GM18511 (cell line): ENCODE results near the gene DXO.
"Not testable (repeated sequence)": the region's sequence is repeated elsewhere in the genome, so short reads cannot be mapped to it uniquely, and the experiment has no call there.

Experiments used
- ATAC-seq: cut with Tn5 transposase; IDR thresholded peaks from one replicate; pipeline ENCODE4 v1.9.1; 2021; ENCODE audit warnings: mild to moderate bottlenecking, moderate library complexity; ENCODE audit not compliant: unreplicated experiment

The DXO gene

GRCh38 chr6:31932137-31932536 lies 39.8 kb downstream of the DXO start:
- ATAC-seq, result not testable (repeated sequence)

DNA sequence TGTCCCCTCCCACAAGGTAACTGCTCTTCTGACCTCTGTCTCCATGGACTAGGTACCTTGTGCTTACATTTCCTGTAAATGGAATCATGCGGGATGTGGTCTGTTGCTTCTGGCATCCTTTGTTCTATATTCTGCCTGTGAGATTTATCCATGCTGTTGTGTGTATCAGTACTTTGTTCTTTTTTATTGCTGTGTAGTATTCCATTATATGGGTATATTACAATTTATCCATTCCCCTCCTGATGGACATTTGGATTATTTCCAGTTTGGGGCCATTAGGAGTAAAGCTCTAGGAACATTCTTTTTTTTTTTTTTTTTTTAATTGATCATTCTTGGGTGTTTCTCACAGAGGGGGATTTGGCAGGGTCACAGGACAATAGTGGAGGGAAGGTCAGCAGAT lies 41.0 kb downstream of the DXO start:
- ATAC-seq, result no peak

DNA sequence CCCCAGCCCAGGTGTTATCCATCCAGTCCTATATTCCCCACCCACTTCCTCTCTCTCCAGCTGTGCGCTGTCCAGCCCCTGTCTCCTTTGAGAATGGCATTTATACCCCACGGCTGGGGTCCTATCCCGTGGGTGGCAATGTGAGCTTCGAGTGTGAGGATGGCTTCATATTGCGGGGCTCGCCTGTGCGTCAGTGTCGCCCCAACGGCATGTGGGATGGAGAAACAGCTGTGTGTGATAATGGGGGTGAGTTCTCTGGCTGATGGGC lies 43.3 kb downstream of the DXO start:
- ATAC-seq, result no peak

DNA sequence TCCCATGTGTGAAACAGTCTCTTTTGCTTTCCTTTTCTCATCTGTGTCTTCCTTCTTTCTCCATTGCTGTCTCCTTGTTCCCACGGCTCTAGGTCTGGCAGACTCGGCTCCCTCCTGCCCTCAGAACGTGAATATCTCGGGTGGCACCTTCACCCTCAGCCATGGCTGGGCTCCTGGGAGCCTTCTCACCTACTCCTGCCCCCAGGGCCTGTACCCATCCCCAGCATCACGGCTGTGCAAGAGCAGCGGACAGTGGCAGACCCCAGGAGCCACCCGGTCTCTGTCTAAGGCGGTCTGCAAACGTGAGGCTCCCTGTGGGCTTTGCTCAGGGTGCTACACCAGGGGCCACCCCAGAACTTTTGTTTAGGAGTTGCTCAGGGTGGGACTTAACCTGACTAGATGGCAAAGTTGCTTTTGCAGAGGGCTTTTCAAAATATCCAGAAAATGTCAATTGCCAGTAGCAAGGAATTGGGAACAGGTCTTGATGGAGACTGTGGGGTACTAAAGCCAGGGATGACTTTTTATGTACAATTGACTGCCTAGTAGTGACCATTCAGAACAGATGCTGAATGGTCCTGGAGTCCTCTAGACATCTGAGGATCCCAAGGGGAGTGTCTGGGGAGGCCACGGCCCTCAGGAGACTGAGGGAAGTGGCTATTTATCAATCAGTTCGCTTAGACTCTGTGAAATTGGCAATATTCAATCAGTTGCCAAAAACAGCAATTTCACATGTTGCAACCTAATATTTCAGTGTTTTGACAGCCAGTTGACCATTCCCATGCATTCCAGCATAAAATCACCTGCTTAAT lies 43.9 kb downstream of the DXO start:
- ATAC-seq, result no peak

DNA sequence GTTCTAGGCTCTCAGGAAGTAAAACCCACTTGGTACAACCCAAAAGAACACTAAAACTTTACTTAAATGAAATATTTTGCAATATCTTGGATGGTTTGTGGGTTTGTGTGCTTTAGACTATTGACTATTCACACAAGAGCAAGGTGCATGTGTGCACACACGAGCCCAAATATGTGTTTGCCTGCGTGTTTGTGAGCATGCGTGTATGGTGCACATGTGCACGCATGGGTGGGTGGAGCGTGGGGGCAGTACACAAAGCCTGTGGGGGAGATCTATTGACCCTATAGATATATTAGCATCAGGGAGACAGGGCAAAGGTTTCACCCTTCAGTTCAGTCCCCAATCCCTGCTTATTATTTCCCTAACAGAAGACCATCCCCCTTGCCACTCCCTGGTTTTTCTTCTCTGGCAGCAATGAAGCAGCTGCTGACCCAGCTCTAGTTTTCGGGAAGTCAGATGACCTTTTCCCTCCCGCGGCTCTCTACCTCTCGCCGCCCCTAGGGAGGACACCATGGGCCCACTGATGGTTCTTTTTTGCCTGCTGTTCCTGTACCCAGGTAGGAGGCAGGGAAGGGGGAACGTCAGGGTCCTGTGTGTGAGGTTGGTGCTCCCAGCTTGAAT lies 44.6 kb downstream of the DXO start, which contains the start of gene C2:
TSS of gene C2 (plus strand) at position 476 of the 621 bp plus-strand sequence. CDS start at position 512, 36 bp downstream.
- no peak for ATAC-seq

DNA sequence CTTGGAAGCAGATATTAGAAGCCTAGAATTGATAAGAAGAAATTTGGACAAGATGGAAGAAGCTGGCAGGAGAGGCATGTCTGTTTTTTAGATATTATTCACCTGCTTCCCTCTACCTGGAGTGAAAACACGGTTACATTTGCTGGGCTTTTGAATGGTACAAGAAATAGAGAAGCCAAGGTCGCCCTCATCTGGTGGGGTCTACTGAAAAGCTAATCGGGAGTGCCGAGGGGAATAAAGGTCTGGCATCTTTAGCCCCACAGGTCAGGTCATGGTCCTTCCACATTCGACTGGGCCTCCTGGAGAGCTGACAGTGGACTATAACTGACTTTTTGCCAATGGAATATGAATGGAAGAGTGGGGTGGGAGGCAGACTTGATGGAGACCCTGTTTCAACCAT lies 49.0 kb downstream of the DXO start:
- ATAC-seq, result no peak

GRCh38 chr6:31920811-31921210 lies 51.1 kb downstream of the DXO start:
- no peak for ATAC-seq
